Natural killer cell (primary cell): ENCODE results near the gene VIPR2. TPM values are rescaled to one million over a fixed set of nuclear protein-coding genes. Genes with fewer than 3 reads are reported as not detected.

Experiments
- ATAC-seq, 3 donors: fragments of 150-1000 bp in 2 of 3; fragments of 200-7000 bp in 1 of 3; cut with Tn5 transposase; 1 replicate in 1 of 3; 2 replicates in 2 of 3; pipeline ENCODE4 v1.10.0; 2021; ENCODE audit warnings: mild to moderate bottlenecking in 2 of 3, moderate library complexity in 2 of 3
- DNase-seq, 2 donors: peaks; one replicate each; pipeline versions ENCODE4 v3.0.0 to v3.0.0-alpha.2; 2013 to 2021; ENCODE audit warnings: mixed read lengths in 1 of 2
- H3K27ac ChIP-seq: one replicate; pipeline ENCODE4 v1.5.1; 2013; ENCODE audit warnings: mild to moderate bottlenecking, low read length
- H3K27me3 ChIP-seq: one replicate; pipeline ENCODE4 v1.6.1; 2013; ENCODE audit warnings: low read length; ENCODE audit not compliant: control insufficient read depth, insufficient read depth
- H3K36me3 ChIP-seq: one replicate; pipeline ENCODE4 v1.6.1; 2013; ENCODE audit warnings: low read length; ENCODE audit not compliant: control insufficient read depth, insufficient read depth
- H3K4me1 ChIP-seq: one replicate; pipeline ENCODE4 v1.6.1; 2013; ENCODE audit warnings: low read length; ENCODE audit not compliant: control insufficient read depth, insufficient read depth
- H3K4me3 ChIP-seq: one replicate; pipeline ENCODE4 v1.5.1; 2013; ENCODE audit warnings: low read length
- H3K9me3 ChIP-seq: one replicate; pipeline ENCODE4 v1.6.1; 2013; ENCODE audit warnings: low read length; ENCODE audit not compliant: control insufficient read depth, insufficient read depth
- H3K27ac Mint-ChIP-seq, 2 donors: one replicate each; pipeline ENCODE4 v1.8.0; 2022; ENCODE audit warnings: mild to moderate bottlenecking in 2 of 2, mixed read lengths in 2 of 2, moderate library complexity in 1 of 2
- H3K27me3 Mint-ChIP-seq, 2 donors: one replicate each; pipeline ENCODE4 v1.8.0; 2022; ENCODE audit warnings: low read depth in 2 of 2, mixed read lengths in 2 of 2
- H3K36me3 Mint-ChIP-seq: one replicate; pipeline ENCODE4 v1.8.0; 2022; ENCODE audit warnings: mixed read lengths
- H3K4me1 Mint-ChIP-seq, 2 donors: one replicate each; pipeline ENCODE4 v1.8.0; 2022; ENCODE audit warnings: mixed read lengths in 2 of 2
- H3K4me3 Mint-ChIP-seq: one replicate; pipeline ENCODE4 v1.8.0; 2022; ENCODE audit warnings: mild to moderate bottlenecking, moderate library complexity, mixed read lengths
- H3K9me3 Mint-ChIP-seq, 2 donors: one replicate each; pipeline ENCODE4 v1.8.0; 2022; ENCODE audit warnings: mixed read lengths in 2 of 2
- WGBS: methylation state at CpG from one replicate; pipeline ENCODE4 v1.1.7; 2013; ENCODE audit warnings: missing lambda C conversion rate; ENCODE audit not compliant: insufficient coverage; 5-methylcytosine and 5-hydroxymethylcytosine counted together
- intact Hi-C: fragments of 100-400 bp; cut with micrococcal nuclease; formaldehyde crosslinking; loops from one replicate; pipeline ENCODE4 v1.14.2; 2022
- total RNA-seq, 4 donors: library from RNA; stranded (reverse); fragments of 120-200 nt in 1 of 4; gene quantifications; one replicate each; pipeline versions ENCODE4 v1.2.3 to v1.2.4, GENCODE V29; 2013 to 2022
- TF ChIP-seq, protein P1 (sequence below): fragments of 200-600 bp; IDR thresholded peaks from one replicate; pipeline ENCODE4 v1.8.0; 2022; ENCODE audit warnings: antibody characterized with exemption

The VIPR2 gene
- total RNA-seq, 3 donors from 2014 or later (not counting 1 experiment from before 2014, with no cell fraction given): 2.2 to 4.9 (median 4.7) TPM

DNA sequence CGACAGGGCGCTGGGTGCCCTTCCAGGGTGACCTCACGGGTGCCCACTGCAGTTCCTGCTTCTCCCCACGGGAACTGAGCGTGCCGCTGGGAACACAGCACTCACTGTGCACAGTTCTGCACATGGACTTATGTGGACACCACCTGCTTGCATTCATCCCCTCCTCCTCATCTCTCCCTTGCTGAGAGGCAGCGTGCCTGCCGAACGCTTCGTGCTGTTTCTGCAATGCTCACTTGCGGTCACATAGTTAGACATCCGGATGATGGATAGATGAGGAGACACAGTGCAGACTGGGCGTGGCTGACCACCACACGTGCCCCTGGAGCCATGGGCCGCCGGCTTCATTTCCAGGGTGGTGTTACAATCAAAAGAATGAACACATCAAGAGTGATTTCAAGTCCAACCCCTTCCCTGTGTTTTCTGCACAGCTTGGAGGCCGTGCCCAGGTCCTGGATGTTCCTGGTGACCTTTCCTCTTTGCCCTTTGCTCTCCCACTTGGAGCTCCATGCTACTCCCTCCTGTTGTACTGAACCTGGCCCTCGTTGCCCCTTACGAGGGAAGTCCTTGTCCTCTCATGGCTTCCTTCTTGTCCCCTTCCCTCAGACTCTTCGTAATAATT is 119.4 kb downstream of the VIPR2 start:
- Histone ChIP-seq H3K36me3 (no peaks in the 10 kb centered on the region), H3K27ac (no peak overlapping the region), H3K9me3 (no peaks in the 10 kb centered on the region), H3K4me1 (peaks cover 2% of the 10 kb centered on the region), H3K27me3 (peaks cover 4% of the 10 kb centered on the region), H3K4me3 (no peak overlapping the region)
- Mint-ChIP-seq H3K4me3 (no peak overlapping the region), H3K36me3 (no peaks in the 10 kb centered on the region), H3K4me1 (peaks cover under 1 to 1% of the 10 kb centered on the region in 2 donors), H3K27me3 (peaks cover 8 to 10% of the 10 kb centered on the region in 2 donors), H3K27ac (no peak overlapping the region), H3K9me3 (no peaks in the 10 kb centered on the region)
- TF ChIP-seq, protein P1, sequence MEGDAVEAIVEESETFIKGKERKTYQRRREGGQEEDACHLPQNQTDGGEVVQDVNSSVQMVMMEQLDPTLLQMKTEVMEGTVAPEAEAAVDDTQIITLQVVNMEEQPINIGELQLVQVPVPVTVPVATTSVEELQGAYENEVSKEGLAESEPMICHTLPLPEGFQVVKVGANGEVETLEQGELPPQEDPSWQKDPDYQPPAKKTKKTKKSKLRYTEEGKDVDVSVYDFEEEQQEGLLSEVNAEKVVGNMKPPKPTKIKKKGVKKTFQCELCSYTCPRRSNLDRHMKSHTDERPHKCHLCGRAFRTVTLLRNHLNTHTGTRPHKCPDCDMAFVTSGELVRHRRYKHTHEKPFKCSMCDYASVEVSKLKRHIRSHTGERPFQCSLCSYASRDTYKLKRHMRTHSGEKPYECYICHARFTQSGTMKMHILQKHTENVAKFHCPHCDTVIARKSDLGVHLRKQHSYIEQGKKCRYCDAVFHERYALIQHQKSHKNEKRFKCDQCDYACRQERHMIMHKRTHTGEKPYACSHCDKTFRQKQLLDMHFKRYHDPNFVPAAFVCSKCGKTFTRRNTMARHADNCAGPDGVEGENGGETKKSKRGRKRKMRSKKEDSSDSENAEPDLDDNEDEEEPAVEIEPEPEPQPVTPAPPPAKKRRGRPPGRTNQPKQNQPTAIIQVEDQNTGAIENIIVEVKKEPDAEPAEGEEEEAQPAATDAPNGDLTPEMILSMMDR: no peak
- ATAC-seq (no peak), DNase-seq (no peak)
- intact Hi-C loops: no loop called here
- 85% methylated on average over 19 of the region's 20 CpGs for WGBS

DNA sequence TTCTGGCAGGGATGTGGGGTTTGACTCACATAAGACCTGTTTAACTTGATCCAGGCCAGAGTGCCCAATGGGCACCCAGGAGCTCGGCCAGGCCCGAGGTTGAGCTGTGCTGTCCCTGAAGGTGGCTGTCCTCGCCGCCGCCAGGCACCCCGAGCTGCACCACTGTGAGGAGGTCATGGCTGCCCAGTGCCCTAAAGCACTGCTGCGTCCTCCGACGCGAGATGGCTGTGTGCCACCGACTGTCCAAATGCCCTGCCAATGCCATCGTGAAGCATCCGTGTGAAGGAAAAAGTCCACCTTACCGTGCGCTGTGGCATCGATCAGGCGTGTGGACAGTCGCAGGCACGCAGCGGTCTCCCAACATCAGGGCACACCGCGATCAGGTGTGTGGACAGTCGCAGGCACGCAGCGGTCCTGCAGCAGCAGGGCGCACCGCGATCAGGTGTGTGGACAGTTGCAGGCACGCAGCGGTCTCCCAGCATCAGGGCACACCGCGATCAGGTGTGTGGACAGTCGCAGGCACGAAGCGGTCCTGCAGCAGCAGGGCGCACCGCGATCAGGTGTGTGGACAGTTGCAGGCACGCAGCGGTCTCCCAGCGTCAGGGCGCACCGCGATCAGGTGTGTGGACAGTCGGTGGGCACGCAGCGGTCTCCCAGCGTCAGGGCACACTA is 120.3 kb downstream of the VIPR2 start:
- H3K27ac Mint-ChIP-seq: no peak overlapping the region
- peaks cover 6 to 12% of the 10 kb centered on the region in 2 donors for H3K27me3 Mint-ChIP-seq
- Histone ChIP-seq H3K36me3 (no peaks in the 10 kb centered on the region), H3K9me3 (no peaks in the 10 kb centered on the region), H3K27me3 (peaks cover 2% of the 10 kb centered on the region), H3K4me1 (no peaks in the 10 kb centered on the region), H3K27ac (no peak overlapping the region), H3K4me3 (no peak overlapping the region)
- H3K4me3 Mint-ChIP-seq: no peak overlapping the region
- ATAC-seq (no peak), DNase-seq (no peak)
- 97% methylated on average over 48 of the region's 48 CpGs for WGBS
- no peaks in the 10 kb centered on the region for H3K9me3 Mint-ChIP-seq
- no peaks in the 10 kb centered on the region for H3K36me3 Mint-ChIP-seq
- intact Hi-C loops: no loop called here
- TF ChIP-seq, protein P1: no peak
- no peaks in the 10 kb centered on the region for H3K4me1 Mint-ChIP-seq

DNA sequence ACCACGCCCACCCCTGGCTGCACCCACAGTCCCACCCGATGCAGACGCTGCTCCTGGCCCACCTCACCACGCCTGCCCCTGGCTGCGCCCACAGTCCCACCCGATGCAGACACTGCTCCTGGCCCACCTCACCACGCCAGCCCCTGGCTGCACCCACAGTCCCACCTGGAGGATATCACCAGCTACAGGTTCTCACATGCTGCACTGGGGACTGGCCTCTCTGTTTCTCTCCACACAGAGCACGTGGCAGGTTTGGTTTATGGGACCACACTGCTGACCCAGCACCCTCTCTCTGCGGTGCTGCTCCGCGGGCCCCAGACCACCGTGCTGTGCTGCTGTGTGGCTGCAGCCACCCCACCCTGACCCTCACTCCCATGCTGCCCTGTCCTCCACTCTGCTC is 120.9 kb downstream of the VIPR2 start:
- Histone ChIP-seq H3K4me1 (no peaks in the 10 kb centered on the region), H3K27ac (no peak overlapping the region), H3K27me3 (no peaks in the 10 kb centered on the region), H3K9me3 (no peaks in the 10 kb centered on the region), H3K4me3 (no peak overlapping the region), H3K36me3 (no peaks in the 10 kb centered on the region)
- Mint-ChIP-seq H3K9me3 (no peaks in the 10 kb centered on the region), H3K4me1 (peaks cover 0 to 4% of the 10 kb centered on the region in 2 donors), H3K27ac (no peak overlapping the region), H3K27me3 (peaks cover 12% of the 10 kb centered on the region in 2 donors), H3K4me3 (no peak overlapping the region), H3K36me3 (no peaks in the 10 kb centered on the region)
- intact Hi-C loops: no loop called here
- TF ChIP-seq, protein P1: no peak
- DNase-seq (no peak), ATAC-seq (no peak)
- 82% methylated on average over 12 of the region's 12 CpGs for WGBS
